ENCODE measurements around the gene KCP. TPM values are rescaled to one million over a fixed set of nuclear protein-coding genes. Genes with fewer than 3 reads are reported as not detected.

The KCP gene
- total and polyA plus RNA-seq, 7 experiments from 2014 or later = 0.10 to 1.6 (median 0.24) TPM; not detected in 3

DNA sequence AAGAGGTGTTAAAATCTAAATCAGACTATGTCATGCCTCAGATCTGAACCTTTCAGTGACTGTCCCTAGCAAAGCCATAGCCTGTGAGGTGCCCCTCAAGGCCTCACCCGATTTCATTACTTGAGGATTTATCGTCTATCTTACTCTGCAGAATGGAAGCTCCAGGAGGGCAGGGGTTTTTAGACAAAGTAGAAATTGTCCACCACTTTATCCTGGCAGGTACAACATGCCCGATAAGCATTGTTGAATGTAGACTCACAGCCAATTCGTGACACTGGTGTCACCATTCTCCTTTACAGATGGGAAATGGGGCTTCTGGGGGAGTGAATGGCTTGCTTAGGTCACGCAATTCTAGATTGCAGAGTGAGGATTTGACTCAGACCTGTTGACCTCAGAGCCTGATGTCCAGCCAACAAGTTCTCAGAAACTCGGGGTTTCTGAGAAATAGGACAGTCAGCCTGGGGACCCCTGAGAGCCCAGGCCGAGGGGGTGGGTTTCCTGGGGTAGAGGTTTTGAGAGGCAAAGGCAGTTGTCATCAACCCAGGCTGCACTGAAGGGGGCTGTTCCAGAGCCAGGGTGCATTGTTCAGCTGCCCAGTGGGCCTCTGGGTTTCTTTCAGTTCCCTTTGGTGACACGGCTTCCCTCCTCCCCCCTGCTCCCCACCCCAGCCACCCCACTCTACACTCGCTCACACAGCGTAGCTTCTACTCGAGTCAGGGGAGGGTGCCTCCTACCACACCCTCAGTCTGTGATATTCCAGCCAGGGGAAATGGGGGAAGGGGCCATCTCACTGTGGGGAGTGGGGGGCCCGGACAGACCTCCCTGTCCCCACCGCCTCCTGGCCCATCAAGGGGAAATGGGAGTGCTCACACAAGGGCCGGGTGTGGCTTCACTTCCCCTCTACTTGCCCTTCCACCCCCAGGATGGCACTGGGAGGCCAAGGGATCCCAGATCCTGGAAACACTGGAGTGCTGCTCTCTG is 24.1 kb upstream of the KCP start:
- peak overlapping the region in 1 of 10 donors; percentile 39 for H3K4me3 Mint-ChIP-seq
- H3K27ac Mint-ChIP-seq = peak overlapping the region in 1 of 9 donors; percentile 3
- intact Hi-C loops (cut with micrococcal nuclease) = no loop called here
- DNase-seq (no peak), ATAC-seq (peak; percentile 51)
- H3K27ac ChIP-seq (ENCODE audit: low read depth, low read length) = no peak overlapping the region
- peaks cover 12 to 19% (median 17%) of the 10 kb centered on the region in 5 donors for H3K27me3 Mint-ChIP-seq
- peaks cover 17 to 38% (median 24%) of the 10 kb centered on the region in 7 donors for H3K4me1 Mint-ChIP-seq
- H3K4me3 ChIP-seq (ENCODE audit: low read length) = no peak overlapping the region
- H3K4me1 ChIP-seq (ENCODE audit: control insufficient read depth in 2 of 2, insufficient read depth in 2 of 2, low read length in 2 of 2) = peaks cover 11 to 14% of the 10 kb centered on the region in 2 donors
- no peaks in the 10 kb centered on the region for H3K36me3 ChIP-seq (ENCODE audit: control insufficient read depth in 2 of 3, insufficient read depth in 3 of 3, low read length in 3 of 3)
- CTCF ChIA-PET = interaction anchor here (0.7 kb wide), 1 partner anchor 540 kb away, joined by 3 read pairs; no protein-coding TSS in a partner anchor
- H3K9me3 ChIP-seq (ENCODE audit: control insufficient read depth in 2 of 3, low read length in 3 of 3) = no peaks in the 10 kb centered on the region
- peaks cover 0 to 5% (median 0%) of the 10 kb centered on the region in 5 donors for H3K36me3 Mint-ChIP-seq
- POLR2A ChIA-PET = no interaction called here
- H3K9me3 Mint-ChIP-seq = peaks cover 0 to 1% (median 0%) of the 10 kb centered on the region in 11 donors
- peaks cover 0 to 4% of the 10 kb centered on the region in 2 donors for H3K27me3 ChIP-seq (ENCODE audit: control insufficient read depth in 2 of 2, insufficient read depth in 2 of 2, low read length in 2 of 2)

DNA sequence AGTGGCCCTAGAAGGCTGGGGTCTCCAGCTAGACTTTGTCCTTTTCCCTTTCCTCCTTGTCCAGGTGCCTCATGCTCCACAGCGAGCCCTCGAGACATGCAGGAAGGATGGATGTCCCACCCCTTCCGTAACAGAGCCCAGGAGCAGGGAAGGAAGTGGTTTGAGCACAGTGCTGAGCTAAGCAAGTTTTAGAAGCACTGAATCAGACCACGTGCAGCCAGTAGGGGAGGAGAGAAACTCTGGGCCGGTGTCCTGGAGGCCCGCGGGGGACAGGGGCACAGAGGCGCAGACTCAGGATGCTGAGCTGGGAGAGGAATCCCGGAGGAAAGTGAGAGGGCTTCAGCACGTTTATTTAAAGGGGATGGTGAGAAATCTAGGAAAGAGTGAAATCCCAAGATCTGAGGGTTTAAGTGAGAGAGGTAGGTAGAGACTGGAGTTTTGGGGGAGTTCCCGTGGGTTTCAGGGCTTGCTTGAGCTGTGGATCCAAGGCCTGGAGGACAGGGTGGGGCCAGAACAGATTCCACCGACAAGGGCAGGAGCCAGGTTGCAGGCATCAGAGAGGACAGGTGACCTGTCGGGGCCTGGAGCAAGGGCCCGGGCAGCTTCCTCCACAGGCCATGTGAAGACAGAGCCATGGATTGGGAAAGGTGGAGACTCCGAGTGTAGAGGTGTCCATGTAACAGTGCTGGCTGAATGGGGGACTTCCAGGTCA is 22.8 kb upstream of the KCP start:
- Histone ChIP-seq H3K4me3 (ENCODE audit: low read length) (peak overlapping the region; percentile 6), H3K36me3 (ENCODE audit: control insufficient read depth in 2 of 3, insufficient read depth in 3 of 3, low read length in 3 of 3) (no peaks in the 10 kb centered on the region), H3K9me3 (ENCODE audit: control insufficient read depth in 2 of 3, low read length in 3 of 3) (no peaks in the 10 kb centered on the region), H3K4me1 (ENCODE audit: control insufficient read depth in 2 of 2, insufficient read depth in 2 of 2, low read length in 2 of 2) (peaks cover 11 to 14% of the 10 kb centered on the region in 2 donors), H3K27ac (ENCODE audit: low read depth, low read length) (no peak overlapping the region), H3K27me3 (ENCODE audit: control insufficient read depth in 2 of 2, insufficient read depth in 2 of 2, low read length in 2 of 2) (no peaks in the 10 kb centered on the region)
- peak in 5 of 9 donors; percentile 23 to 37 (median 27) for DNase-seq
- peak overlapping the region; percentile 47 to 86 (median 76) for H3K4me3 Mint-ChIP-seq
- CTCF ChIA-PET = interaction anchor here (0.7 kb wide), 1 partner anchor 542 kb away, joined by 3 read pairs; no protein-coding TSS in a partner anchor
- peak overlapping the region in 4 of 9 donors; percentile 4 to 92 (median 58) for H3K27ac Mint-ChIP-seq
- intact Hi-C loops (cut with micrococcal nuclease) = no loop called here
- H3K4me1 Mint-ChIP-seq = peaks cover 12 to 28% (median 17%) of the 10 kb centered on the region in 7 donors
- H3K9me3 Mint-ChIP-seq = peaks cover 0 to 1% (median 0%) of the 10 kb centered on the region in 11 donors
- H3K27me3 Mint-ChIP-seq = peaks cover 8 to 14% (median 11%) of the 10 kb centered on the region in 5 donors
- ATAC-seq = peak; percentile 77
- POLR2A ChIA-PET = no interaction called here
- peaks cover 0 to 5% (median 0%) of the 10 kb centered on the region in 5 donors for H3K36me3 Mint-ChIP-seq

DNA sequence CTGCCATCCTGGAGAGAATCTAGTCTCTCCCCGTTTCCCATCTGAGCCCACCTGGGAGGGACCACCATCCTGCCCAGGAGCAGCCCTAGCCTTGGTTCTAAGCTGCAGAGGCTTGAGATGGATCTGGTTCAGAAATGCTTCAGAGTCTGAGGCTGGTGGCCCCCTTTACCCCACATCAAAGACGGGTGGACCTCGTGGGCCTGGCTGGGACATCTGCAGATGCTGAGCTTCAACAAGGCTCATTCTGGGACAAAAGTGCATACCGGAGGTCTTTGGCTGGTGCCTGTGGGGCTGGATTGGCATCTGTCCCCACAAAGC is 22.3 kb upstream of the KCP start:
- Histone ChIP-seq H3K4me1 (ENCODE audit: control insufficient read depth in 2 of 2, insufficient read depth in 2 of 2, low read length in 2 of 2) (peaks cover 11 to 14% of the 10 kb centered on the region in 2 donors), H3K4me3 (ENCODE audit: low read length) (peak overlapping the region; percentile 6), H3K27ac (ENCODE audit: low read depth, low read length) (no peak overlapping the region), H3K36me3 (ENCODE audit: control insufficient read depth in 2 of 3, insufficient read depth in 3 of 3, low read length in 3 of 3) (no peaks in the 10 kb centered on the region), H3K9me3 (ENCODE audit: control insufficient read depth in 2 of 3, low read length in 3 of 3) (no peaks in the 10 kb centered on the region), H3K27me3 (ENCODE audit: control insufficient read depth in 2 of 2, insufficient read depth in 2 of 2, low read length in 2 of 2) (no peaks in the 10 kb centered on the region)
- Mint-ChIP-seq H3K9me3 (peaks cover 0 to 1% (median 0%) of the 10 kb centered on the region in 11 donors), H3K36me3 (peaks cover 0 to 5% (median 2%) of the 10 kb centered on the region in 5 donors), H3K4me3 (peak overlapping the region in 7 of 10 donors; percentile 47 to 86 (median 75)), H3K4me1 (peaks cover 11 to 28% (median 16%) of the 10 kb centered on the region in 7 donors), H3K27me3 (peaks cover 8 to 14% (median 12%) of the 10 kb centered on the region in 5 donors), H3K27ac (no peak overlapping the region)
- CTCF ChIA-PET = no interaction called here
- DNase-seq (no peak), ATAC-seq (no peak)
- intact Hi-C loops (cut with micrococcal nuclease) = no loop called here
- POLR2A ChIA-PET = no interaction called here

DNA sequence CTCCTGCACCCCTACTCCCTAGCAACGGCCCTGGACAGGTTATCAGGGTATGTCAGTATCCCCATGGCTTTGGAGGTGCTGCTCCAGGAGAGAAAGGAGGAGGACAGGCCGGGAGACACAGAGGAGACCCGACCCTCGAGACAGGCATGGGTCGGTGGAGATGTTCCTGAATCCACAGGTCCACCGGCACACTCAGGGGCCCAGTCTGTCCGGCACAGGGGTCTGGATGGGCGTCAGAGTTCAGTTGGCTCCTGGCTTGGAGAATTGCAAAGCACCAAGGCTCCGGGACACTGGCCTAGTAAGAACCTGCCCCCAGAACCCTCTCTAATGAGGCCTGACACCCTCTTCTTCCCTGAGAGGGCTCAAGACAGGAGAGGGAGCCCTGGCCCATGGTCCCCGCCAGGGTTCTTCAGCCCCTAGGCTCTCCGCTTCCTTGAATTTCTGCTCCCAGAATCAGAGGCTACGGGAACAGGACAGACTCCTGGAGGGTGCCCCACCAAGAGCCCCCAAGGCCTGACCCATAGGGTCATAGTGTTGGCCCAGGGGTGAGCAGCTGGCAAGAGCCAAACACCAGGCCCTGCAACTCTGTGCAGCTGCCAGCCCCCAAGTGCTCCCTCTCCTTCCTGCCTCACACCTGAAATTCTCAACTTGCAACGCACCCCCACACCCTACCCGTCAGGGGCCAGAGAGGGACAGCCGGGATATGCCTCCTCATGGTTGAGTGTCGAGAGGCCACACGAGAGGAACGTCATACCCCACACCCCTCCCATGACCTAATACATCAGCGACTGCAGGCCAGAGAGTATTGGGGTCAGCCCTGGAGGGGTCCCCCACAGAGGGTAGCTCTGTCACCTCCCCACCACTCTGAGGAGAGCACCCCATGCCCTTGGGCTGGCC is 21.7 kb upstream of the KCP start:
- Mint-ChIP-seq H3K4me3 (peak overlapping the region in 2 of 10 donors; percentile 7 to 60), H3K27me3 (peaks cover 5 to 12% (median 9%) of the 10 kb centered on the region in 5 donors)
- H3K4me1 ChIP-seq (ENCODE audit: control insufficient read depth in 2 of 2, insufficient read depth in 2 of 2, low read length in 2 of 2) = peaks cover 11 to 14% of the 10 kb centered on the region in 2 donors

GRCh38 chr7:128931190-128931798 is 20.8 kb upstream of the KCP start:
- peaks cover 0 to 6% (median 4%) of the 10 kb centered on the region in 5 donors for H3K27me3 Mint-ChIP-seq
- POLR2A ChIA-PET = no interaction called here
- H3K9me3 ChIP-seq (ENCODE audit: control insufficient read depth in 2 of 3, low read length in 3 of 3) = no peaks in the 10 kb centered on the region
- peaks cover 0 to 5% (median 0%) of the 10 kb centered on the region in 5 donors for H3K36me3 Mint-ChIP-seq
- H3K4me1 Mint-ChIP-seq = peaks cover 7 to 19% (median 10%) of the 10 kb centered on the region in 7 donors
- H3K9me3 Mint-ChIP-seq = no peaks in the 10 kb centered on the region
- H3K27ac Mint-ChIP-seq = no peak overlapping the region
- CTCF ChIA-PET = no interaction called here
- intact Hi-C loops (cut with micrococcal nuclease) = no loop called here
- no peak for DNase-seq
- no peaks in the 10 kb centered on the region for H3K27me3 ChIP-seq (ENCODE audit: control insufficient read depth in 2 of 2, insufficient read depth in 2 of 2, low read length in 2 of 2)
- no peak overlapping the region for H3K4me3 ChIP-seq (ENCODE audit: low read length)
- ATAC-seq = no peak
- no peak overlapping the region for H3K4me3 Mint-ChIP-seq
- no peaks in the 10 kb centered on the region for H3K36me3 ChIP-seq (ENCODE audit: control insufficient read depth in 2 of 3, insufficient read depth in 3 of 3, low read length in 3 of 3)
- H3K27ac ChIP-seq (ENCODE audit: low read depth, low read length) = no peak overlapping the region
- peaks cover 11 to 14% of the 10 kb centered on the region in 2 donors for H3K4me1 ChIP-seq (ENCODE audit: control insufficient read depth in 2 of 2, insufficient read depth in 2 of 2, low read length in 2 of 2)

More for the DNA sequence above, 21.7 kb upstream of the KCP start:
- ATAC-seq (no peak), DNase-seq (no peak)
- no peaks in the 10 kb centered on the region for H3K36me3 ChIP-seq (ENCODE audit: control insufficient read depth in 2 of 3, insufficient read depth in 3 of 3, low read length in 3 of 3)
- POLR2A ChIA-PET = no interaction called here
- H3K27ac Mint-ChIP-seq = peak overlapping the region in 1 of 9 donors; percentile 62
- no peaks in the 10 kb centered on the region for H3K27me3 ChIP-seq (ENCODE audit: control insufficient read depth in 2 of 2, insufficient read depth in 2 of 2, low read length in 2 of 2)
- H3K9me3 ChIP-seq (ENCODE audit: control insufficient read depth in 2 of 3, low read length in 3 of 3) = no peaks in the 10 kb centered on the region
- H3K4me1 Mint-ChIP-seq = peaks cover 10 to 25% (median 15%) of the 10 kb centered on the region in 7 donors
- intact Hi-C loops (cut with micrococcal nuclease) = no loop called here
- H3K9me3 Mint-ChIP-seq = peaks cover 0 to 1% (median 0%) of the 10 kb centered on the region in 11 donors
- H3K4me3 ChIP-seq (ENCODE audit: low read length) = no peak overlapping the region
- H3K36me3 Mint-ChIP-seq = peaks cover 0 to 5% (median 3%) of the 10 kb centered on the region in 5 donors
- CTCF ChIA-PET = no interaction called here
- H3K27ac ChIP-seq (ENCODE audit: low read depth, low read length) = no peak overlapping the region

Data from naive thymus-derived CD4-positive, alpha-beta T cell (primary cell).